BLaER1 treated with 17β-estradiol and CSF1 and Interleukin-3, amounts not matched to agents 10 nM and 100 nM (cell line): ENCODE results near the gene RPIA.

ENCODE experiments used
- H3K27ac ChIP-seq, 11 experiments: shearing (Covaris generic); formaldehyde crosslinking; 2 replicates each; pipeline ENCODE4 v1.8.1; 2022
- H3K27me3 ChIP-seq, 11 experiments: shearing (Covaris generic); formaldehyde crosslinking; 2 replicates each; pipeline ENCODE4 v1.8.1; 2022
- H3K36me3 ChIP-seq, 11 experiments: shearing (Covaris generic); formaldehyde crosslinking; 2 replicates each; pipeline ENCODE4 v1.8.1; 2022
- H3K4me1 ChIP-seq, 10 experiments: shearing (Covaris generic); formaldehyde crosslinking; 2 replicates each; pipeline ENCODE4 v1.8.1; 2022
- H3K4me2 ChIP-seq, 11 experiments: shearing (Covaris generic); formaldehyde crosslinking; 2 replicates each; pipeline ENCODE4 v1.8.1; 2022
- H3K4me3 ChIP-seq, 10 experiments: shearing (Covaris generic); formaldehyde crosslinking; 2 replicates each; pipeline ENCODE4 v1.8.1; 2022
- H3K9ac ChIP-seq, 11 experiments: shearing (Covaris generic); formaldehyde crosslinking; 2 replicates each; pipeline ENCODE4 v1.8.1; 2022
- H3K9me3 ChIP-seq, 11 experiments: shearing (Covaris generic); formaldehyde crosslinking; replicated peaks in 1 of 11; 2 replicates each; pipeline ENCODE4 v1.8.1; 2022
- H4K20me1 ChIP-seq, 11 experiments: shearing (Covaris generic); formaldehyde crosslinking; 2 replicates each; pipeline ENCODE4 v1.8.1; 2022
- Cebpa-rat ChIP-seq, 11 experiments: shearing (Covaris generic); IDR thresholded peaks; 2 replicates each; pipeline ENCODE4 v1.8.1; 2022

The RPIA gene

DNA sequence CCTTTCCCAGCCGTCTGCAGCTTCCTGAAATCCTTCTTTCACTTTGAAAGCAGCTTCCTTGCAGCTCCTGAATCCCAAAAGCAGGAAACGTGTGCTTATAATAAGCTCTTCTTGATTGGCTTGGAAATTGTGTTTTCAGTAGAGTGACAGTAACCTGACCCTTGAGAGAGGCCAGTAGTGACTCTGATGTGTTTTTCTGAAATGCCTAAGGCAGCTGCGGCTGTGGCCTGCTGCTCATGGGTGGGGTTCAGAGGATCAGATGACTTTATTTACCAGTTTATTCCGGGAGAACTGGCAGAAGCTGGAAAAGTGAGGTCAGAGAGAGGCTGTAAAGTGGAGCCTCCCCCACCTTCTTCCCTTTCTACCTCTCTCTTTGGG, 31.9 kb upstream of the RPIA start:
- H3K9ac ChIP-seq, result no peak overlapping the region
- no peak overlapping the region for H3K4me2 ChIP-seq
- H3K27me3 ChIP-seq, result no peaks in the 10 kb centered on the region
- H3K4me3 ChIP-seq, result no peak overlapping the region
- TF ChIP-seq Cebpa-rat (IDR thresholded peaks at IDR 0.05), result no peak
- H3K36me3 ChIP-seq, result no peaks in the 10 kb centered on the region
- H3K9me3 ChIP-seq, result peaks cover 0 to 12% (median 0%) of the 10 kb centered on the region in 11 experiments; a peak in 2 of 22 replicates
- no peaks in the 10 kb centered on the region for H4K20me1 ChIP-seq
- H3K4me1 ChIP-seq, result no peaks in the 10 kb centered on the region
- no peak overlapping the region for H3K27ac ChIP-seq

DNA sequence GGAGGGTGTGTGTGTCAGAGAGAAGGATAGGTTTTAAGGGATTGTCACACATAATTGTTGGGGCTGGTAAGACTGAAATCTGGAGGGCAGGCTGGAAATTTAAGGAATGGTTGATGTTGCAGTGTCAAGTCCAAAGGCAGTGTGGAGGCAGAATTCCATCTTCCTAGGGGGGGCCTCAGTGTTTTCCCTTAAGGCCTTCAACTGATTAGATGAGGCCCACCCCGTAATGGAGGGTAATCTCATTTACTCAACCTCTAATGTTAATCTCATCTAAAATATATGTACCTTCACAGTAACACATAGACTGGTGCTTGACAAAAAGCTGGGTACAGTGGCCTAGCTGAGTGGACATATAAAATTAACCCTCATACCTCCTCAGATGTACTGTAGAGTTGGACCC, 30.9 kb upstream of the RPIA start:
- peaks cover 0 to 12% (median 0%) of the 10 kb centered on the region in 11 experiments; a peak in 2 of 22 replicates for H3K9me3 ChIP-seq
- H3K9ac ChIP-seq, result no peak overlapping the region
- H3K4me2 ChIP-seq, result no peak overlapping the region
- H4K20me1 ChIP-seq, result no peaks in the 10 kb centered on the region
- H3K4me1 ChIP-seq, result no peaks in the 10 kb centered on the region
- no peaks in the 10 kb centered on the region for H3K27me3 ChIP-seq
- H3K27ac ChIP-seq, result no peak overlapping the region
- TF ChIP-seq Cebpa-rat (IDR thresholded peaks at IDR 0.05), result no peak
- no peak overlapping the region for H3K4me3 ChIP-seq
- no peaks in the 10 kb centered on the region for H3K36me3 ChIP-seq

DNA sequence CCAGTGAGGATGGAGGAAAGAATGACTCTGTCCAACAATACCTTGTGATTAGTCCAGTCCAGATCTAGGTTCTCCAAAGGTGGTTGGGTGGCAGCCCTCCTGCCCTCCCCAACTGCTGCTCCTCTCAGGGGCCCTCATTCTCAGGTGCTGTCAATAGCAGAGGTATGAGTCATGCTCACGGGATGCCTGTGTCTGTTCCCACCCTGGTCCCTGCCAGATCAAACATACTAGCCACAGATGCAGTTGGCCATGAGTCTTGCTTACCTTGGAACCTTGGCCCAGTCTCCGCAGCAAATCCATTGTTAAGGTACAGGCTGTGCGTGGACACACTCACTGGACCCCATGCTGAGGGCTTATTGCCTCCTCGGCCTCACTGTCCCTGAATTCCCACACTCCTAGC, 24.9 kb upstream of the RPIA start:
- Histone ChIP-seq H3K27ac (no peak overlapping the region), H3K9me3 (peaks cover 0 to 8% (median 0%) of the 10 kb centered on the region in 11 experiments; a peak in 2 of 22 replicates), H4K20me1 (no peaks in the 10 kb centered on the region), H3K27me3 (no peaks in the 10 kb centered on the region), H3K4me1 (no peaks in the 10 kb centered on the region), H3K4me2 (no peak overlapping the region), H3K9ac (no peak overlapping the region), H3K4me3 (no peak overlapping the region), H3K36me3 (no peaks in the 10 kb centered on the region)
- TF ChIP-seq Cebpa-rat (IDR thresholded peaks at IDR 0.05), result no peak

DNA sequence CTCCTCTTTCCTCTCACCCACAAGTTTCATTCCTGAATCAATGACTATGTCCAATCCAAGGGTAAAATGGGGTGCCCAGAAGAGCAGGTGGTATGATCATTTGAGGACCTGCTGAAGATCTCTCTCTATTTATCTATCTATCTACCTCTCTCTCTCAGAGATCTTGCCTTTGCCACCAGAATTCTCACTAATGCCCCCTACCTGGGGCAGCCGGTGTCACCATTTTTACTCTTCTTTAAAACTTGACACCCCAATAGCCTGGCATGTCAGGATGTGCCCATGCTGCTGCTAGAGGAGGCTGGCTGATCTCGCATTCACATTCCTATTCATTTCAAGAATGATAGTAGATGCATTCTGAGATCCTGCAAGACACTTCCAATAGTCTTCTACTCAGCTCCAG, 24.3 kb upstream of the RPIA start:
- peaks cover 0 to 8% (median 0%) of the 10 kb centered on the region in 11 experiments; a peak in 2 of 22 replicates for H3K9me3 ChIP-seq
- no peaks in the 10 kb centered on the region for H3K27me3 ChIP-seq
- H3K27ac ChIP-seq, result no peak overlapping the region
- TF ChIP-seq Cebpa-rat (IDR thresholded peaks at IDR 0.05), result no peak
- H3K4me3 ChIP-seq, result no peak overlapping the region
- H4K20me1 ChIP-seq, result no peaks in the 10 kb centered on the region
- H3K4me1 ChIP-seq, result no peaks in the 10 kb centered on the region
- no peaks in the 10 kb centered on the region for H3K36me3 ChIP-seq
- no peak overlapping the region for H3K9ac ChIP-seq
- no peak overlapping the region for H3K4me2 ChIP-seq

DNA sequence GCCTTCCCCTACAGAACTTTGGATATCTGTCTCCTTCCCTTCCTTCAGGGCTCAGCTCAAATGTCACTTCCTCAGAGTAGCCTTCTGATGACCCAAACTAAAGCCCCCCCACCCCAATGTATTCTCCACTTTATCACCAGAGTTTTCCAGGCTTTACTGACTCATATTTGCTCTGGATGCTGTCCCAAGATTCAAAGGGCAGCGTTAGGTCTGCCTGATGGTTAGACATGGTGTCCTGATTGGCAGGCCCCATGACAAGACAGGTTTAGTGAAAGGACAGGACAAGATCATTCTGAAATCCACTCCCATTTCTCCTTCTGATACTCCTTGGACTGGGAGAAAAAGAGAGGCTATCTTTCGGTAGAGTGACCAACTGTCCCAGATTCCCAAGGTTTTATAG, 22.6 kb upstream of the RPIA start:
- Histone ChIP-seq H3K4me3 (no peak overlapping the region), H3K9ac (no peak overlapping the region), H3K27me3 (no peaks in the 10 kb centered on the region), H3K9me3 (peaks cover 0 to 3% (median 0%) of the 10 kb centered on the region in 11 experiments; a peak in 1 of 22 replicates), H3K4me1 (no peaks in the 10 kb centered on the region), H3K4me2 (no peak overlapping the region), H3K36me3 (no peaks in the 10 kb centered on the region), H3K27ac (no peak overlapping the region), H4K20me1 (no peaks in the 10 kb centered on the region)
- TF ChIP-seq Cebpa-rat (IDR thresholded peaks at IDR 0.05), result no peak

DNA sequence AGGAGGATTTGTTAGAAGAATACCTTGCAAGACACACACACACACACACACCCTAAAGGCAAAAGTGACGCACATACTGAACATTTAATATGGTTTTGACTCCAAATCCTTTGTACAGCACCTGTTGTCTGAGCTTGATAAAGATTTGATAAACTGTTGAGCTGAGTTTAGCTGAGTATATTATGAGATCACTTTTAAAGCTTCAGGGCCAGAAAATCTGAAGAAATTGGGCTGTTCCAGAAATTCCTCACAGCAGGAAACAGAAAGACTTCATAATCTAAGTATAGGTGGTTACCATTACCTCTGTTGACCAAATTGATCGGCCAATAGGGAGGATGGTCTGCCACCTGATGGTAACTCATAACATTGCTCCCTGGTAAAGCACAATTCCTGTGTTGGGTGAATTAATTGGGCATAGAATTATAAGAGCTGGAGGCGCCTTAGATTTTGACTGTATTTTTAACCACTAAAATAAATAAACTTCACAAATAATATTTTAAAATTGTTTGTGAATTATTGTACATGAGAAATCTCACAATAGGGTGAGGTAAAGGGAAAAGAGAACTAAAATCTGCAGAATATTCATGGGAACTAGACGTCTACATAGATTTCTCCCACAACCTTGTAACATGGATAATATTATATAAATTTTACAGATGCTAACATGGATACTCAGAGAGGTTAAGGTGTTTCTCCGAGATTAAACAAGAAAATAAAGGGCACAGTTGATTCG, 21.8 kb upstream of the RPIA start:
- H3K27me3 ChIP-seq, result no peaks in the 10 kb centered on the region
- H4K20me1 ChIP-seq, result no peaks in the 10 kb centered on the region
- H3K4me1 ChIP-seq, result no peaks in the 10 kb centered on the region
- H3K9ac ChIP-seq, result no peak overlapping the region
- H3K9me3 ChIP-seq, result no peaks in the 10 kb centered on the region
- no peak overlapping the region for H3K4me2 ChIP-seq
- TF ChIP-seq Cebpa-rat (IDR thresholded peaks at IDR 0.05), result no peak
- H3K27ac ChIP-seq, result no peak overlapping the region
- no peak overlapping the region for H3K4me3 ChIP-seq
- H3K36me3 ChIP-seq, result no peaks in the 10 kb centered on the region

DNA sequence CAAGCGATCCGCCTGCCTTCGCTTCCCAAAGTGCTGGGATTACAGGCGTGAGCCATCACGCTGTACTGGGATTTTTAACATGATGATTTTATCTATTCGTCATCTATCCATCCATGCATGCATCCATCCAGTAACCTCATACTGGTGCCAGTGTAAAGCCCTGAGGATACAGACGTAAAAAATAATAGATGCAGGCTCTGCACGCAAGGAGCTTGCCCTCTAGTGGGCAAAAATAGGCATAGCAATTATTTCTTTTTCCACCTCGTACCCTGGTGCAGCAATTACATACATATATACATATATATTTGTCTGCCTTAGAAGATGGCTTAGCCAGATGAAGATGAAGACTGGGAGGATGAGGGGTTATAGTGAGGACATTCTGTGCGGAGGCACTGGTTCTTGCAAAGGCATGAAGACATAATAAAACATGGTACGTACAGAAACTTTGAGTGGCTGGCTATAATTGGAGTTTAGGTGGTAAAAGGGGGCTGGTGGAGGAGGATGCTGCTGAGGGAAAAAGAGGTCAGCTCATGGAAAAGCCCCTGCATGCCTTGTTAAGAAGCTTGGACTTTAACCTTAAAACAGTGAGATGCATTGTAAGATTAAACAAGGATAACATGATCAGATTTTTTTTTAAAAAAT, 19.6 kb upstream of the RPIA start:
- TF ChIP-seq Cebpa-rat (IDR thresholded peaks at IDR 0.05), result no peak
- no peak overlapping the region for H3K4me2 ChIP-seq
- no peaks in the 10 kb centered on the region for H4K20me1 ChIP-seq

DNA sequence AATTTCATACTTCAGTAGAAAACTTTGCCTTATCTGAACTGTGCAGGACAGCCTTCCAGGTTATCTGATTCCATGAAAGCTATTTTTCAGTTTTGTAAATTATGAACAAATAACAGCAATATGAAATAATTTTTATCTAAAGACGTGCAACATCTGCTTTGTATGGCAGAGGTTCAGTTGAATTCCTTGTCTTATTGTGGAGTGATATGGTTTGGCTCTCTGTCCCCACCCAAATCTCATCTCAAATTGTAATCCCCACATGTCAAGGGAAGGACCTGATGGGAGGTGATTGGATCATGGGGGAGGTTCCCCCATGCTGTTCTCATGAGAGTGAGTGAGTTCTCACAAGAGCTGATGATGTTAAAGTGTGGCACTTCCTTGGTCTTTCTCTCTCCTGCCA, 18.1 kb upstream of the RPIA start:
- H3K4me1 ChIP-seq, result no peaks in the 10 kb centered on the region
- no peak overlapping the region for H3K27ac ChIP-seq
- no peaks in the 10 kb centered on the region for H3K36me3 ChIP-seq
- no peak for TF ChIP-seq Cebpa-rat (IDR thresholded peaks at IDR 0.05)
- no peak overlapping the region for H3K9ac ChIP-seq
- H3K4me2 ChIP-seq, result no peak overlapping the region
- H3K9me3 ChIP-seq, result no peaks in the 10 kb centered on the region
- H3K4me3 ChIP-seq, result no peak overlapping the region
- H4K20me1 ChIP-seq, result no peaks in the 10 kb centered on the region
- H3K27me3 ChIP-seq, result no peaks in the 10 kb centered on the region

More for the DNA sequence above, 19.6 kb upstream of the RPIA start:
- H3K27me3 ChIP-seq, result no peaks in the 10 kb centered on the region
- no peak overlapping the region for H3K27ac ChIP-seq
- H3K36me3 ChIP-seq, result no peaks in the 10 kb centered on the region
- H3K9ac ChIP-seq, result no peak overlapping the region
- H3K4me1 ChIP-seq, result no peaks in the 10 kb centered on the region
- H3K4me3 ChIP-seq, result no peak overlapping the region
- no peaks in the 10 kb centered on the region for H3K9me3 ChIP-seq

DNA sequence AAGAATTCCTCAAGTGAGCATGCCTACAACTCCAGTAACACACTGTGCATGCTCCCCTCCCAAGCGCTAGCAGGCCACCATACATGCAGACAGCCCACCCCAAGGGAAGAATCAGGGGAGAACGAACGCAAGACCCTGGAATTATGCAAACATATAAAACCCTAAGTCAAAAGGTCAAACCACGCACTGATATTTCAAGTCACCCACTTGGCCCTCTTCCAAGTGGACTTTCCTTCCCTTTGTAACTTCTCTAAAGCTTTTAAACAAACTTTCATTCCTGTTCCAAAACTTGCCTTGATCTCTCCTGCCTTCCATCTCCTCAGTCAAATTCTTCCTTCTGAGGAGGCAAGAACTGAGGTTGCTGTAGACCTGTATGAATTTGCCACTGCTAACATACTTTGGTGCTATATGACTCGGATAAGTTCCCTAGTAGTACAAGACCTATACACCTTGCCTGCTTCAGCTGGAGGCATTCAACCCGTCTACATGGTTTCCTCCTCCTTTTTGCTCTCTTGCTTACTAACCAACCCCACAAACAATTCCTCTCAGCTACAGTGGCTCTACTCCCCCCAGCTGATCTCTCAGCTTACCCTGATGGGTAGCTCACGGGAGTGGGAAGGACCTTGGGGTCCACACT, 11.1 kb upstream of the RPIA start:
- no peak overlapping the region for H3K4me3 ChIP-seq
- H3K27me3 ChIP-seq, result no peaks in the 10 kb centered on the region
- H3K9me3 ChIP-seq, result peaks cover 39 to 55% (median 49%) of the 10 kb centered on the region in 11 experiments
- TF ChIP-seq Cebpa-rat (IDR thresholded peaks at IDR 0.05), result no peak
- H3K9ac ChIP-seq, result no peak overlapping the region
- H3K36me3 ChIP-seq, result peaks cover 0 to 6% (median 0%) of the 10 kb centered on the region in 11 experiments; a peak in 4 of 22 replicates
- peaks cover 0 to 14% (median 2%) of the 10 kb centered on the region in 10 experiments; a peak in 8 of 20 replicates for H3K4me1 ChIP-seq
- H3K4me2 ChIP-seq, result peak overlapping the region in 5 of 11 experiments; percentile 7 to 66 (median 51); a peak in 10 of 22 replicates
- H4K20me1 ChIP-seq, result no peaks in the 10 kb centered on the region
- H3K27ac ChIP-seq, result no peak overlapping the region
